Stimulated activated CD8-positive, alpha-beta memory T cell treated with anti-CD3 and anti-CD28 coated beads, Interleukin-2, amount 100 ng/mL, for 48 hours (primary cell): ENCODE data around the gene TRPT1.

ENCODE experiments used
- DNase-seq, 2 donors: peaks; one replicate each; pipeline ENCODE4 v3.0.0-alpha.2; 2020; ENCODE audit warnings: low read depth in 2 of 2

The TRPT1 gene

GRCh38 chr11:64208086-64208795 lies 17.7 kb downstream of the TRPT1 start:
- DNase-seq, result no peak

GRCh38 chr11:64207256-64208085 lies 18.5 kb downstream of the TRPT1 start:
- DNase-seq, result peak; percentile 79 to 81

- DNase-seq, result peak; percentile 67 to 71
Measured at GRCh38 chr11:64206457-64207255, 19.3 kb downstream of the TRPT1 start, which contains the start of gene FERMT3. Gene FERMT3 (plus strand): TSS chr11:64206721. CDS start chr11:64207365, 644 bp downstream.

- peak; percentile 43 to 62 for DNase-seq
Measured at GRCh38 chr11:64204464-64204989, 21.5 kb downstream of the TRPT1 start.

GRCh38 chr11:64204080-64204440 lies 21.9 kb downstream of the TRPT1 start:
- no peak for DNase-seq

GRCh38 chr11:64203421-64204079 lies 22.4 kb downstream of the TRPT1 start:
- DNase-seq, result no peak

GRCh38 chr11:64202992-64203391 lies 23.0 kb downstream of the TRPT1 start:
- DNase-seq, result no peak

- DNase-seq, result no peak
Measured at GRCh38 chr11:64201543-64201942, 24.4 kb downstream of the TRPT1 start.

GRCh38 chr11:64198511-64198910 lies 27.5 kb downstream of the TRPT1 start:
- no peak for DNase-seq

GRCh38 chr11:64196626-64197025 lies 29.4 kb downstream of the TRPT1 start:
- DNase-seq, result no peak

- DNase-seq, result no peak
Measured at GRCh38 chr11:64192434-64192833, 33.6 kb downstream of the TRPT1 start.

- no peak for DNase-seq
Measured at GRCh38 chr11:64186492-64187165, 39.4 kb downstream of the TRPT1 start.

- DNase-seq, result peak; percentile 97
Measured at GRCh38 chr11:64185693-64186491, 40.1 kb downstream of the TRPT1 start, which contains the start of gene STIP1. Gene STIP1 (plus strand): TSS chr11:64186171. CDS start chr11:64186262, 91 bp downstream.

GRCh38 chr11:64185175-64185692 lies 40.8 kb downstream of the TRPT1 start:
- peak in 1 of 2 donors; percentile 36 for DNase-seq

GRCh38 chr11:64183890-64184289 lies 42.1 kb downstream of the TRPT1 start:
- no peak for DNase-seq

GRCh38 chr11:64181506-64182411 lies 44.2 kb downstream of the TRPT1 start:
- no peak for DNase-seq

- DNase-seq, result no peak
Measured at GRCh38 chr11:64180891-64181290, 45.1 kb downstream of the TRPT1 start.

GRCh38 chr11:64178951-64179639 lies 46.9 kb downstream of the TRPT1 start:
- no peak for DNase-seq
